Mesothelial cell of epicardium (in vitro differentiated cells): ENCODE results near the gene HYI. TPM values are rescaled to one million over a fixed set of nuclear protein-coding genes. Genes with fewer than 3 reads are reported as not detected.

Experiments
- DNase-seq, 2 experiments: peaks; one replicate each; pipeline ENCODE4 v3.0.0; 2021; ENCODE audit warnings: low spot score in 2 of 2; ENCODE audit not compliant: unreplicated experiment in 2 of 2
- H3K27ac Mint-ChIP-seq: 2 replicates; pipeline ENCODE4 v1.8.0; 2021; ENCODE audit warnings: mixed read lengths
- H3K27me3 Mint-ChIP-seq: 2 replicates; pipeline ENCODE4 v1.8.0; 2021; ENCODE audit warnings: low read depth, mixed read lengths
- H3K36me3 Mint-ChIP-seq: 2 replicates; pipeline ENCODE4 v1.8.0; 2021; ENCODE audit warnings: mixed read lengths
- H3K4me1 Mint-ChIP-seq: 2 replicates; pipeline ENCODE4 v1.8.0; 2021; ENCODE audit warnings: mixed read lengths
- H3K4me3 Mint-ChIP-seq: 2 replicates; pipeline ENCODE4 v1.8.0; 2021; ENCODE audit warnings: mild to moderate bottlenecking, moderate library complexity, mixed read lengths
- H3K9me3 Mint-ChIP-seq: 2 replicates; pipeline ENCODE4 v1.8.0; 2021; ENCODE audit warnings: mixed read lengths
- total RNA-seq: library from RNA; stranded (reverse); gene quantifications from 3 replicates; pipeline ENCODE4 v1.2.1, GENCODE V29; 2021
- TF ChIP-seq, protein P1 (sequence below): fragments of 200-600 bp; sonication (generic); IDR thresholded peaks from one replicate; pipeline ENCODE4 v1.5.0; 2021; ENCODE audit warnings: antibody characterized with exemption; ENCODE audit not compliant: unreplicated experiment

The HYI gene
- total RNA-seq, 1 donor from 2014 or later: 41.2 TPM

DNA sequence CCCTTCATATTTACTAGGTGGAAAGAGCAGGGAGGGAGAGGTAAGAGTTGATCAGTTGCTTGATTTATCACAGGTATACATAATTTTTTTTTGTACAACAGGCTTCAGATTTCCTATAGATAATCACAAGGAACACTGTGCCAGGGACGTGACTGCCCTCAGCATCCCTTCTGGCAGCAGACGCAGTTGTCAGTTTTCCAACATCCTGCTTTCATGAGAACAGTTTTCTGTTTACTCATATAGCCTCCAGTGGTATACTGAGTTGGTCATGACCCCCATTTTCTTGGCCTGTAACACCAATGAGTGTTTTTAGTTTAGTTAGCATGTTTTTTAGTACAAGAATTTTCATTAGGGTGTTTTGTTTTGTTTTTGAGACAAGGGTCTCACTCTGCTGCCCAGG is 39.1 kb upstream of the HYI start:
- DNase-seq: no peak
- H3K27me3 Mint-ChIP-seq: no peaks in the 10 kb centered on the region
- no peak overlapping the region for H3K4me3 Mint-ChIP-seq
- H3K9me3 Mint-ChIP-seq: peaks cover 31% of the 10 kb centered on the region
- no peak overlapping the region for H3K27ac Mint-ChIP-seq
- H3K4me1 Mint-ChIP-seq: peaks cover 10% of the 10 kb centered on the region
- TF ChIP-seq, protein P1, sequence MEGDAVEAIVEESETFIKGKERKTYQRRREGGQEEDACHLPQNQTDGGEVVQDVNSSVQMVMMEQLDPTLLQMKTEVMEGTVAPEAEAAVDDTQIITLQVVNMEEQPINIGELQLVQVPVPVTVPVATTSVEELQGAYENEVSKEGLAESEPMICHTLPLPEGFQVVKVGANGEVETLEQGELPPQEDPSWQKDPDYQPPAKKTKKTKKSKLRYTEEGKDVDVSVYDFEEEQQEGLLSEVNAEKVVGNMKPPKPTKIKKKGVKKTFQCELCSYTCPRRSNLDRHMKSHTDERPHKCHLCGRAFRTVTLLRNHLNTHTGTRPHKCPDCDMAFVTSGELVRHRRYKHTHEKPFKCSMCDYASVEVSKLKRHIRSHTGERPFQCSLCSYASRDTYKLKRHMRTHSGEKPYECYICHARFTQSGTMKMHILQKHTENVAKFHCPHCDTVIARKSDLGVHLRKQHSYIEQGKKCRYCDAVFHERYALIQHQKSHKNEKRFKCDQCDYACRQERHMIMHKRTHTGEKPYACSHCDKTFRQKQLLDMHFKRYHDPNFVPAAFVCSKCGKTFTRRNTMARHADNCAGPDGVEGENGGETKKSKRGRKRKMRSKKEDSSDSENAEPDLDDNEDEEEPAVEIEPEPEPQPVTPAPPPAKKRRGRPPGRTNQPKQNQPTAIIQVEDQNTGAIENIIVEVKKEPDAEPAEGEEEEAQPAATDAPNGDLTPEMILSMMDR: no peak
- H3K36me3 Mint-ChIP-seq: peaks cover 3% of the 10 kb centered on the region

DNA sequence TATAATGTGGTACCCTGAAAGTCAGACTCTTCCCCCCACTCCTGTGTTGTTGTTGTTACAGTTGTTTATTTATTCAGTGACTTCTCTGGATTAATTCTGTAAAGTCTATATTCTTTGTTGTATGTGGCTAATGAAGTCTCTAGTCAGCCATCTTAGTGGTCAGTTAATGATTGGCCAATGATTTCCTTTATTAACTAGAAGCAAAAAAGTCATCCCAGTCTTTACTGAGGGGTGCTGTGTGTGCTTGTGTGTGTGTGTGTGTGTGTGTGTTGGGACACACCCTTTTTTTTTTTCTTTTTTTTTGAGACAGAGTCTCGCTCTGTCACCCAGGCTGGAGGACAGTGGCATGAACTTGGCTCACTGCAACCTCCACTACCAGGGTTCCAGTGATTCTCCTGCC is 37.3 kb upstream of the HYI start:
- Mint-ChIP-seq H3K36me3 (peaks cover 3% of the 10 kb centered on the region), H3K4me3 (no peak overlapping the region)
- TF ChIP-seq, protein P1: no peak

DNA sequence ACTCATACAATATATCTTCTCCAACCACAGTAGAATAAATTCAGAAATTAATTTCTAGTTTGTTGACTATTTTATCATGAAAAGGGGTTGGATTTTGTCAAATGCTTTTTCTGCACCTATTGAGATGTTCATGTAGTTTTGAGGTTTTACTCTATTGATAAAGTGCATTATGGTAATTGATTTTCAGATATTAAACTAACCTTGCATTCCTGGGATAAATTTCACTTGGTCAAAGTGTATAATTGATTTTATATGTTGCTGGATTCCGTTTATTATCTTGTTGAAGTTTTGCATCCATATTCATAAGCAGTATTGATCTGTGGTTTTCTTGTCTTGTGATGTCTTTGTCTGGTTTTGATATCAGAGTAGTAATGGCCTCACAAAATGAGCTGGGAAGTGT is 34.4 kb upstream of the HYI start:
- DNase-seq: no peak
- peaks cover 3% of the 10 kb centered on the region for H3K36me3 Mint-ChIP-seq
- no peak overlapping the region for H3K27ac Mint-ChIP-seq
- no peaks in the 10 kb centered on the region for H3K4me1 Mint-ChIP-seq
- H3K9me3 Mint-ChIP-seq: peaks cover 49% of the 10 kb centered on the region
- no peaks in the 10 kb centered on the region for H3K27me3 Mint-ChIP-seq
- TF ChIP-seq, protein P1: no peak
- no peak overlapping the region for H3K4me3 Mint-ChIP-seq

More for the DNA sequence above, 37.3 kb upstream of the HYI start:
- H3K27ac Mint-ChIP-seq: no peak overlapping the region
- H3K27me3 Mint-ChIP-seq: no peaks in the 10 kb centered on the region
- no peak for DNase-seq
- peaks cover 41% of the 10 kb centered on the region for H3K9me3 Mint-ChIP-seq
- peaks cover 10% of the 10 kb centered on the region for H3K4me1 Mint-ChIP-seq

DNA sequence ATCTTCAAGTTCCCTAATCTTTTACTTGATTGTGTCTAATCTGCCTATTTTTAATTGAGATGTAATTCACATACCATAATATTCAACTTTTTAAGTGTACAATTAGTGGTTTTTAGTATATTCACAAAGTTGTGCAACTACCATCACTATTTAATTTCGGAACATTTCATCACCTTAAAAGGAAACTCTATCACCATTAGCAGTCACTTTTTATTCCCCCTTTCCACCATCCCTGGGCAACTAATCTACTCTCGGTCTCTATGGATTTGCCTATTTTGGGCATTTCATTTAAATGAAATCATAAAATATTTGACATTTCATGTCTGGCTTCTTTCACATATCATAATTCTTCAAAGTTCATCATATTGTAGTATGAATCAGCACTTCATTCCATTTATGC is 30.6 kb upstream of the HYI start:
- Mint-ChIP-seq H3K36me3 (peaks cover 5% of the 10 kb centered on the region), H3K9me3 (peaks cover 33% of the 10 kb centered on the region), H3K4me3 (no peak overlapping the region), H3K27me3 (no peaks in the 10 kb centered on the region), H3K27ac (no peak overlapping the region), H3K4me1 (peaks cover 3% of the 10 kb centered on the region)
- no peak for DNase-seq
- TF ChIP-seq, protein P1: no peak

DNA sequence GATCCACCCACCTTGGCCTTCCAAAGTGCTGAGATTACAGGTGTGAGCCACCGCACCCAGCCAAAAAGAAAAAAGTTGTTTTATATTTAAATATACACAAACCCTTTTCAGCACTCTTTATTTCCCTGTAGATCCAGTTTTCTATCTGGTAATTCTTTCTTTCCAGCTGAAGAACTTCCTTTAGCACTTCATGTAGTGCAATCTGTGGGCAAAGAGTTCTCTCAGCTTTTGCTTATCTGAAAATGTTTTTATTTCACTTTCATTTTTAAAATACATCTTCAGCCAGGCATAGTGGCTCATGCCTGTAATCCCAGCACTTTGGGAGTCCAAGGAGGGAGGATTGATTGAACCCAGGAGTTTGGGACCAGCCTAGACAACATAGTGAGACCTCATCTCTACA is 28.5 kb upstream of the HYI start:
- peaks cover 21% of the 10 kb centered on the region for H3K9me3 Mint-ChIP-seq
- no peak overlapping the region for H3K27ac Mint-ChIP-seq

DNA sequence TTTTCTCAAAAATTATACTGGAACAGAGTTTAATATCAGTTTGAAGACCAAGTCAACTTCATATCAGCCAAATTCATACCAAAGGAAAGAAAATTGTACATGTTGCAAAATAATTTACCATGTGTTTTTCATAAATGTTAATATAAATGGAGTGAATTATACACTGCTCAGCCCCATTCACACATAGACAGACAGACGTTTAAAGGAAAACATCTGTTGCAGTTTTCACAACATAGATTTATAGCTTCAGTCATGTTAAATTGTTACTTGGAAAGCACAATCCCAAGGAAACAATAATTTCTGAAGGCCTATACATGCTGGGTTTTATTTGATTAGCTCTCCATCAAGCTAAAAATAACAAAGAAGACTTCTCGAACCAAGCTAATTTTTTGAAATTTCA is 27.8 kb upstream of the HYI start:
- no peaks in the 10 kb centered on the region for H3K27me3 Mint-ChIP-seq
- peaks cover 5% of the 10 kb centered on the region for H3K4me1 Mint-ChIP-seq
- peaks cover 2% of the 10 kb centered on the region for H3K36me3 Mint-ChIP-seq
- TF ChIP-seq, protein P1: no peak
- no peak overlapping the region for H3K27ac Mint-ChIP-seq
- H3K9me3 Mint-ChIP-seq: peaks cover 18% of the 10 kb centered on the region
- H3K4me3 Mint-ChIP-seq: no peak overlapping the region
- DNase-seq: no peak

More for the DNA sequence above, 28.5 kb upstream of the HYI start:
- H3K4me1 Mint-ChIP-seq: peaks cover 4% of the 10 kb centered on the region
- H3K27me3 Mint-ChIP-seq: no peaks in the 10 kb centered on the region
- H3K36me3 Mint-ChIP-seq: peaks cover 2% of the 10 kb centered on the region
- no peak overlapping the region for H3K4me3 Mint-ChIP-seq
- DNase-seq: no peak
- TF ChIP-seq, protein P1: no peak
